Smooth muscle cell (in vitro differentiated cells): ENCODE measurements around the gene PPP2R3B. TPM values are rescaled to one million over a fixed set of nuclear protein-coding genes. Genes with fewer than 3 reads are reported as not detected.

Experiments used
- DNase-seq: peaks from one replicate; lab custom pipeline; 2025; ENCODE audit not compliant: unreplicated experiment; lab: John Stamatoyannopoulos, UW
- H2AFZ ChIP-seq: fragments of 200-600 bp; sonication (generic); 2 replicates; pipeline ENCODE4 v1.6.0; 2016; ENCODE audit warnings: antibody characterized with exemption, low read depth, mild to moderate bottlenecking
- H3F3A ChIP-seq: fragments of 200-600 bp; sonication (generic); 2 replicates; pipeline ENCODE4 v1.6.0; 2017; ENCODE audit warnings: antibody characterized with exemption, low read depth
- H3K27ac ChIP-seq: fragments of 200-600 bp; sonication (generic); 2 replicates; pipeline ENCODE4 v1.5.1; 2016; ENCODE audit warnings: low read depth, mild to moderate bottlenecking
- H3K27me3 ChIP-seq: fragments of 200-600 bp; sonication (generic); 2 replicates; pipeline ENCODE4 v1.6.1; 2016; ENCODE audit warnings: low read depth, mild to moderate bottlenecking
- H3K36me3 ChIP-seq: fragments of 200-600 bp; sonication (generic); 2 replicates; pipeline ENCODE4 v1.5.1; 2016; ENCODE audit warnings: low read depth
- H3K4me1 ChIP-seq: fragments of 200-600 bp; sonication (generic); 2 replicates; pipeline ENCODE4 v1.5.1; 2016; ENCODE audit warnings: low read depth
- H3K4me2 ChIP-seq: fragments of 200-600 bp; sonication (generic); 2 replicates; pipeline ENCODE4 v1.6.0; 2016; ENCODE audit warnings: mild to moderate bottlenecking
- H3K4me3 ChIP-seq: fragments of 200-600 bp; sonication (generic); 2 replicates; pipeline ENCODE4 v1.5.1; 2016; ENCODE audit warnings: mild to moderate bottlenecking
- H3K79me2 ChIP-seq: fragments of 200-600 bp; sonication (generic); 2 replicates; pipeline ENCODE4 v1.6.0; 2016; ENCODE audit warnings: low read depth, mild to moderate bottlenecking
- H3K9ac ChIP-seq: fragments of 200-600 bp; sonication (generic); 2 replicates; pipeline ENCODE4 v1.6.0; 2016; ENCODE audit warnings: low read depth
- H3K9me3 ChIP-seq: fragments of 200-600 bp; sonication (generic); replicated peaks from 2 replicates; pipeline ENCODE4 v1.5.1; 2016; ENCODE audit warnings: low read depth
- H4K20me1 ChIP-seq: fragments of 200-600 bp; sonication (generic); 2 replicates; pipeline ENCODE4 v1.6.0; 2016; ENCODE audit warnings: low read depth
- CTCF ChIP-seq: fragments of 200-600 bp; sonication (generic); IDR thresholded peaks from 2 replicates; pipeline ENCODE4 v1.5.1; 2017; ENCODE audit warnings: borderline replicate concordance, mild to moderate bottlenecking, antibody characterized with exemption; ENCODE audit not compliant: insufficient read depth, poor library complexity, severe bottlenecking
- WGBS: methylation state at CpG from one replicate; pipeline ENCODE4 v1.1.7; 2016; ENCODE audit warnings: low lambda C conversion rate; 5-methylcytosine and 5-hydroxymethylcytosine counted together
- polyA plus RNA-seq: library from polyadenylated mRNA; unstranded; fragments of >200 nt; fragmentation: Nextera tagmentation; extraction: Ambion mirVana; gene quantifications from 2 replicates; pipeline ENCODE4 v1.2.1, GENCODE V29; 2016
- total RNA-seq: library from RNA; depleted of rRNA; stranded (reverse); fragments of >200 nt; gene quantifications from 2 replicates; pipeline ENCODE4 v1.2.3, GENCODE V29; 2014

Gene PPP2R3B
- total and polyA plus RNA-seq, 2 experiments from 2014 or later = 15.2 to 25.1 TPM

GRCh38 chrX:312621-313331 lies 73.9 kb downstream of the PPP2R3B start:
- Histone ChIP-seq H4K20me1 (no peaks in the 10 kb centered on the region), H3K4me1 (no peaks in the 10 kb centered on the region), H3K36me3 (no peaks in the 10 kb centered on the region), H3K4me2 (no peak overlapping the region), H2AFZ (no peak overlapping the region), H3K27ac (no peak overlapping the region), H3K9ac (no peak overlapping the region), H3F3A (no peaks in the 10 kb centered on the region), H3K9me3 (no peaks in the 10 kb centered on the region), H3K27me3 (no peaks in the 10 kb centered on the region), H3K4me3 (no peak overlapping the region), H3K79me2 (peaks cover 4% of the 10 kb centered on the region)
- TF ChIP-seq CTCF = no peak
- no peak for DNase-seq
- WGBS = 94% methylated on average over 54 of the region's 54 CpGs

GRCh38 chrX:311156-312129 lies 75.3 kb downstream of the PPP2R3B start:
- Histone ChIP-seq H4K20me1 (no peaks in the 10 kb centered on the region), H3K27ac (no peak overlapping the region), H3K4me3 (no peak overlapping the region), H3K9me3 (no peaks in the 10 kb centered on the region), H3F3A (peaks cover under 1% of the 10 kb centered on the region), H3K4me1 (no peaks in the 10 kb centered on the region), H3K79me2 (no peaks in the 10 kb centered on the region), H2AFZ (no peak overlapping the region), H3K9ac (no peak overlapping the region), H3K27me3 (no peaks in the 10 kb centered on the region), H3K36me3 (peaks cover under 1% of the 10 kb centered on the region), H3K4me2 (no peak overlapping the region)
- 93% methylated on average over 56 of the region's 69 CpGs for WGBS
- no peak for TF ChIP-seq CTCF
- no peak for DNase-seq

- H4K20me1 ChIP-seq = no peaks in the 10 kb centered on the region
- H3K4me3 ChIP-seq = no peak overlapping the region
- 93% methylated on average over 25 of the region's 25 CpGs for WGBS
- H3K27ac ChIP-seq = no peak overlapping the region
- peaks cover 8% of the 10 kb centered on the region for H3K36me3 ChIP-seq
- H3K9ac ChIP-seq = no peak overlapping the region
- H3K9me3 ChIP-seq = no peaks in the 10 kb centered on the region
- no peak for DNase-seq
- TF ChIP-seq CTCF = no peak
- no peaks in the 10 kb centered on the region for H3K79me2 ChIP-seq
- H3K27me3 ChIP-seq = no peaks in the 10 kb centered on the region
- no peak overlapping the region for H3K4me2 ChIP-seq
- H3F3A ChIP-seq = peaks cover 8% of the 10 kb centered on the region
- H2AFZ ChIP-seq = no peak overlapping the region
- no peaks in the 10 kb centered on the region for H3K4me1 ChIP-seq
Observed at GRCh38 chrX:310621-311155, 76.0 kb downstream of the PPP2R3B start.
